ENCODE data around the gene IQCE.

- TF ChIP-seq CTCF (IDR thresholded peaks at IDR 0.05; ENCODE audit: poor library complexity) = no peak
- TF ChIP-seq EZH2 (IDR thresholded peaks at IDR 0.05; ENCODE audit: borderline replicate concordance) = no peak
Measured at GRCh38 chr7:2516194-2516555, 42.6 kb upstream of the IQCE start.
